Sigmoid colon (tissue), 7 donors: ENCODE results near the gene LDLRAD3. TPM values are rescaled to one million over a fixed set of nuclear protein-coding genes. Genes with fewer than 3 reads are reported as not detected.

Source experiments
- DNase-seq: peaks from one replicate; pipeline ENCODE4 v3.0.0-alpha.2; 2019
- H3K27ac ChIP-seq, 4 donors: fragments of 200-600 bp; sonication (generic); one replicate each; pipeline ENCODE4 v1.5.1; 2016 to 2019; ENCODE audit warnings: mild to moderate bottlenecking in 1 of 4
- H3K27me3 ChIP-seq, 3 donors: fragments of 200-600 bp; sonication (generic); one replicate each; pipeline ENCODE4 v1.5.1; 2019; ENCODE audit warnings: mild to moderate bottlenecking in 1 of 3
- H3K36me3 ChIP-seq, 4 donors: fragments of 200-600 bp; sonication (generic); one replicate each; pipeline ENCODE4 v1.5.1; 2016 to 2019
- H3K4me1 ChIP-seq, 4 donors: fragments of 200-600 bp; sonication (generic); one replicate each; pipeline ENCODE4 v1.5.1; 2017 to 2019
- H3K4me3 ChIP-seq, 4 donors: fragments of 200-600 bp; sonication (generic); one replicate each; pipeline ENCODE4 v1.5.1; 2017 to 2019; ENCODE audit warnings: mild to moderate bottlenecking in 2 of 4, moderate library complexity in 1 of 4
- H3K9me3 ChIP-seq, 4 donors: fragments of 200-600 bp in 3 of 4; sonication (generic) in 3 of 4; one replicate each; pipeline versions ENCODE4 v1.5.1 to v1.6.1; 2013 to 2019
- EP300 ChIP-seq, 4 donors: sonication (generic); formaldehyde crosslinking; IDR thresholded peaks; one replicate each; pipeline ENCODE4 v1.6.1; 2017; ENCODE audit warnings: antibody characterized with exemption in 4 of 4
- POLR2A ChIP-seq, 2 donors: fragments of 450-650 bp; IDR thresholded peaks; one replicate each; pipeline ENCODE4 v1.6.1; 2016; ENCODE audit warnings: antibody characterized with exemption in 2 of 2, mild to moderate bottlenecking in 2 of 2, moderate library complexity in 2 of 2
- POLR2AphosphoS5 ChIP-seq, 4 donors: sonication (generic); formaldehyde crosslinking; IDR thresholded peaks; one replicate each; pipeline ENCODE4 v1.6.1; 2017; ENCODE audit warnings: antibody characterized with exemption in 4 of 4
- WGBS, 2 donors: extraction: QIAGEN DNeasy Blood & Tissue Kit; methylation state at CpG; one replicate each; pipeline ENCODE4 v1.1.7; 2013; 5-methylcytosine and 5-hydroxymethylcytosine counted together
- intact Hi-C: fragments of 100-400 bp; cut with DNase I; formaldehyde crosslinking; loops from one replicate; pipeline ENCODE4 v1.15.1; 2023
- polyA plus RNA-seq, 3 donors: library from polyadenylated mRNA; stranded (reverse); fragments of 200-250 nt; gene quantifications; one replicate each; pipeline ENCODE4 v1.2.3, GENCODE V29; 2013
- total RNA-seq, 4 donors: library from RNA; depleted of rRNA; stranded (reverse); fragments of >200 nt; gene quantifications; one replicate each; pipeline ENCODE4 v1.1.0, GENCODE V29; 2016
- TF ChIP-seq, protein P1 (sequence below), 4 experiments: fragments of 450-650 bp in 3 of 4; fragments of 200-600 bp in 1 of 4; IDR thresholded peaks; one replicate each; pipeline ENCODE4 v1.5.1; 2016 to 2019; ENCODE audit warnings: antibody characterized with exemption in 4 of 4, mild to moderate bottlenecking in 3 of 4, moderate library complexity in 2 of 4
- donor health status: healthy with polysubstance abuse.
- donor health status: Bipolar disorder and iron deficiency.
- donor health status: healthy.

The LDLRAD3 gene
- total and polyA plus RNA-seq, 7 donors: 0.23 to 23.4 (median 10.2) TPM

DNA sequence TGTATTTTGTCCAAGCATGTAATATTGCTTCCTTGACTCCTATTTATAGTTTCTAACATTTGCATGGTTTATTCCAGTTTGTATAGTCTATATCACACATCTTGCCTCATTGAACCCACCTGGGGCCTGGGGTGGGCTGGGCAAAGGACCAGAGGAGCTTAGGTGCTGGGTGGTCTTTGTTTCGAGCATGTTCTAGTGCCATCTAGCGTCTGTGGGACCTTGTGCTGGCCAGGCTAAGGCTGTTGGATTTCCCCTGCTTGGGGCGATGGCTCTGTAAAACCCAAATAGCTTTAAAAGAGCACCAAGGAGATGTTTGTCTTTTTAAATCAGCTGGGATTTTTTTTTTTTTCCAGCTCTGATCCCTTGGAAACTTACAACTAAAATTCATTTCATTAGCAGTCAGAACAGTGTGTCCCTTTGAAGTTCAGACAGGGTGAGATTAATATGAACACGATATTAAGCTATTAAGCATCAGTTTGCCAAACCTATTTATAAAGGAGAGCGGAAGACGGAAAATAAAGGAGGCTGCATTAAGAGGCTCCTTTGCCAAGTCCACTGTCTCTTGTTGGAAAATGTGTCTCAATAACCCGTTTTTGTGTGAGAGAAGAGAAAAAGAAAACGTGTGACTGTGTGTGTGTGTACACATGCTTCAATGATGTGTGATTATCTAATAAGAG is 188.0 kb downstream of the LDLRAD3 start:
- H3K4me3 ChIP-seq: no peak overlapping the region
- 56 to 67% methylated on average over 8 of the region's 8 CpGs for WGBS, 2 donors
- peak in 1 of 4 donors; percentile 15 for TF ChIP-seq POLR2AphosphoS5 (IDR thresholded peaks at IDR 0.05)
- TF ChIP-seq, protein P1, sequence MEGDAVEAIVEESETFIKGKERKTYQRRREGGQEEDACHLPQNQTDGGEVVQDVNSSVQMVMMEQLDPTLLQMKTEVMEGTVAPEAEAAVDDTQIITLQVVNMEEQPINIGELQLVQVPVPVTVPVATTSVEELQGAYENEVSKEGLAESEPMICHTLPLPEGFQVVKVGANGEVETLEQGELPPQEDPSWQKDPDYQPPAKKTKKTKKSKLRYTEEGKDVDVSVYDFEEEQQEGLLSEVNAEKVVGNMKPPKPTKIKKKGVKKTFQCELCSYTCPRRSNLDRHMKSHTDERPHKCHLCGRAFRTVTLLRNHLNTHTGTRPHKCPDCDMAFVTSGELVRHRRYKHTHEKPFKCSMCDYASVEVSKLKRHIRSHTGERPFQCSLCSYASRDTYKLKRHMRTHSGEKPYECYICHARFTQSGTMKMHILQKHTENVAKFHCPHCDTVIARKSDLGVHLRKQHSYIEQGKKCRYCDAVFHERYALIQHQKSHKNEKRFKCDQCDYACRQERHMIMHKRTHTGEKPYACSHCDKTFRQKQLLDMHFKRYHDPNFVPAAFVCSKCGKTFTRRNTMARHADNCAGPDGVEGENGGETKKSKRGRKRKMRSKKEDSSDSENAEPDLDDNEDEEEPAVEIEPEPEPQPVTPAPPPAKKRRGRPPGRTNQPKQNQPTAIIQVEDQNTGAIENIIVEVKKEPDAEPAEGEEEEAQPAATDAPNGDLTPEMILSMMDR (IDR thresholded peaks at IDR 0.05): peak; percentile 24 to 56 (median 40)
- no peak for TF ChIP-seq POLR2A (IDR thresholded peaks at IDR 0.05)

DNA sequence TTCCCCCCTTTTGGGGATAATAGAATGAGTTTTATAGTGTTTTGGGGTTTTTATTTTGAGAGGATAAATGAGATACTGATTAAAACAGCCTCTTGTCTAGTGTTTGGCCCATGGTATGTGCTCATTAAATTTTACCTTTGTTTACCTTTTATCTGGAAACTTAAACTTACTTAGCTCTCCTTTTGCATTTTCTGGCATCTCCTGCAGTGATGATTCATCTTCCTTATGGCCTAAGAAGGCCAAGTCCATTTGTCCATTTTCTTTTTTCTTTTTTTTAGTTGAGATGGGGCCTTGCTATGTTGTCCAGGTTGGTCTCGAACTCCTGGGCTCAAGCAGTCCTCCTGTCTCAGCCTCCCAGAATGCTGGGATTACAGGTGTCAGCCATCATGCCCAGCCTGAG is 189.1 kb downstream of the LDLRAD3 start:
- intact Hi-C loops: loop anchor here (2.0 to 5.0 kb wide), 2 partner anchors 311 to 516 kb away; no protein-coding TSS in a partner anchor
- 89 to 97% methylated on average over 1 of the region's 1 CpG for WGBS, 2 donors

More for the DNA sequence above, 188.0 kb downstream of the LDLRAD3 start:
- intact Hi-C loops: loop anchor here (2.0 to 5.0 kb wide), 2 partner anchors 310 to 515 kb away; no protein-coding TSS in a partner anchor
- Histone ChIP-seq H3K27me3 (no peaks in the 10 kb centered on the region), H3K4me1 (no peaks in the 10 kb centered on the region), H3K27ac (no peak overlapping the region), H3K9me3 (no peaks in the 10 kb centered on the region), H3K36me3 (no peaks in the 10 kb centered on the region)
- peak; percentile 82 for DNase-seq

DNA sequence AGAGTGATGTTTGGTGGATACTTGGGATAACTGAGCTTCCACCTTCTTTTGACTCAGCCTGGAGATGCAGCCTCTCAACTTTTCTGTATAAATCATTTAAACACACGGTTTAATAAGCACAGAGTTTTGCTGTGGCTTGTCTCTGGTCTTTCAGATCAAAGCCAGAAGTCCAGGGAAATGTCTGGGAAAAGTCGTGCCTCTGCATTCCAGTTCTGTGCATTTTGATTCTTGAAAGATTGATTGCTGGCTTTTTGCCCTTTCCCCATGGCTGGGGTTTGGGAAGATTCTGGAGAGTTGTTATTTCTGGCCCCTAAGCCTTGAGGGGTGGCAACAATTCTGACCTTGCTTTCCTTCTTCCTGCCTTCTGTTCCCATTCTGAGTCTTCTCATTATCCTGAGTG is 191.2 kb downstream of the LDLRAD3 start:
- Histone ChIP-seq H3K36me3 (no peaks in the 10 kb centered on the region), H3K4me3 (no peak overlapping the region), H3K9me3 (no peaks in the 10 kb centered on the region), H3K27me3 (no peaks in the 10 kb centered on the region), H3K4me1 (no peaks in the 10 kb centered on the region), H3K27ac (no peak overlapping the region)
- no peak for DNase-seq
- WGBS, 2 donors: 60 to 64% methylated on average over 2 of the region's 2 CpGs
- intact Hi-C loops: no loop called here
- TF ChIP-seq EP300 (IDR thresholded peaks at IDR 0.05) (no peak), POLR2A (IDR thresholded peaks at IDR 0.05) (no peak), POLR2AphosphoS5 (IDR thresholded peaks at IDR 0.05) (no peak)
- TF ChIP-seq, protein P1 (IDR thresholded peaks at IDR 0.05): no peak

More for the DNA sequence above, 189.1 kb downstream of the LDLRAD3 start:
- Histone ChIP-seq H3K9me3 (no peaks in the 10 kb centered on the region), H3K4me3 (no peak overlapping the region), H3K4me1 (no peaks in the 10 kb centered on the region), H3K27ac (no peak overlapping the region), H3K36me3 (no peaks in the 10 kb centered on the region), H3K27me3 (no peaks in the 10 kb centered on the region)
- no peak for TF ChIP-seq EP300 (IDR thresholded peaks at IDR 0.05)
- TF ChIP-seq POLR2A (IDR thresholded peaks at IDR 0.05): no peak
- no peak for TF ChIP-seq POLR2AphosphoS5 (IDR thresholded peaks at IDR 0.05)
- TF ChIP-seq, protein P1 (IDR thresholded peaks at IDR 0.05): no peak
- no peak for DNase-seq

DNA sequence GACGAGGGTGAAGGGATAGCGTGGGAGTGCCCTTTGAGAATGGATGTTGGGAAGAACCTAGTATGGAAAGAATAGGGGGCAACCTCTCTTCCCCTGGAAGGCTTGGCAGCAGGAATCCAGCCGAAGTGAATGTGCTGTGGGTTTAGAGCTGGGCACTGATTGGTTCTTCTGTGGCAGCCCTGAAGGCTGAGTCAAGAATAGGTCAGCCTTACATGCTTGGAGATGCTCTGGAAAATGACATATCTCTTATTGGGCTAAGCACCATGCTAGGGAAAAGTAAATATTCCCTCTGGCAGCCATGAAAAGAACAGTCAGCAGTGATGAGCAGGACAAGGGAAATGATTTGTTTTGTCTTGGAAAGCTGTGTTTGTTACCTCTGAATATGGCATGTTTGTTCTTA is 195.9 kb downstream of the LDLRAD3 start:
- Histone ChIP-seq H3K27me3 (no peaks in the 10 kb centered on the region), H3K4me1 (no peaks in the 10 kb centered on the region), H3K4me3 (no peak overlapping the region), H3K9me3 (no peaks in the 10 kb centered on the region), H3K36me3 (no peaks in the 10 kb centered on the region), H3K27ac (no peak overlapping the region)
- TF ChIP-seq, protein P1 (IDR thresholded peaks at IDR 0.05): no peak
- TF ChIP-seq EP300 (IDR thresholded peaks at IDR 0.05): no peak
- TF ChIP-seq POLR2A (IDR thresholded peaks at IDR 0.05): no peak
- TF ChIP-seq POLR2AphosphoS5 (IDR thresholded peaks at IDR 0.05): no peak
- intact Hi-C loops: no loop called here
- 87 to 92% methylated on average over 3 of the region's 3 CpGs for WGBS, 2 donors
- DNase-seq: no peak
